ENCODE measurements around the gene GSAP.

Gene GSAP

GRCh38 chr7:77438131-77438530 is 22.0 kb upstream of the GSAP start:
- DNase-seq, result no peak

- DNase-seq, result no peak
Measured at GRCh38 chr7:77434570-77435275, 18.6 kb upstream of the GSAP start.

DNA sequence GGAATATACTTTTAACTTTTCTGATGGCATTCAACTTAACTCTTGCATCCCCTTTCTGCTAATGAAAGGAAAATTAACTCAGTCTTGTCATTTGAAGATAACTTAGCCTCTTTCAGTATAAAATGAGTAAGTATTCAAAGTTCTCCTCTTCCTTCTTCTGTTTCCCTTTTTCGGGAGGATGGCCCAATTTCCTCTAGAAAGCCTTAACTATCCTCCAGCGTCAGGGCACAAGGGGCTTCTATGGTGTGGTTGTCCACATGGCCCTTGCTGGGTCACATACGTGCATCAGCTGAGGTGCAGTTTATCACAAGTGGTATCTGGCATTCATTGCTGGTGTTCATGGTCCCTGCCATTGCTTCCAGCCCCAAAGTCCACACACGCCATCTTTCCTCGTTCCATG is 17.8 kb upstream of the GSAP start:
- no peak for DNase-seq

DNA sequence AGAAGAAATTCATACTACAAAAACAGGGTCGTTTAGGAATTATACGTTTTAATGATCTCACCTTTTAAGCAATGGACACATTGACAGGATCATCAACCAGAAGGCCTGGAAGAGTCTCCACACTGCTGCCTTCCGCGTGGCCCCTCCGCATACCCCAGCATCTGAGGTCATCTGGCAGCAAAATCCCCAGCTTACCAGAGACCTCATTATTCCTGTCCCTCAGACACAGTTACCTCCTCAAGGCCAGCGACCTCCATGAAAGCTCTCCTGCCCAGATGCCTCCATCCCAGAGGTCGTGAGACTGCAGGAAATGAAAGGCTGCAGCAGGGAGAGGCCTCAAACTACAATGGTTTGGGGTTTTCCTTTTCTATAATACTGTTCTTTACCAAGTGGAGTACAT is 14.8 kb upstream of the GSAP start:
- no peak for DNase-seq

- DNase-seq, result no peak
Measured at GRCh38 chr7:77428777-77429231, 12.7 kb upstream of the GSAP start.

DNA sequence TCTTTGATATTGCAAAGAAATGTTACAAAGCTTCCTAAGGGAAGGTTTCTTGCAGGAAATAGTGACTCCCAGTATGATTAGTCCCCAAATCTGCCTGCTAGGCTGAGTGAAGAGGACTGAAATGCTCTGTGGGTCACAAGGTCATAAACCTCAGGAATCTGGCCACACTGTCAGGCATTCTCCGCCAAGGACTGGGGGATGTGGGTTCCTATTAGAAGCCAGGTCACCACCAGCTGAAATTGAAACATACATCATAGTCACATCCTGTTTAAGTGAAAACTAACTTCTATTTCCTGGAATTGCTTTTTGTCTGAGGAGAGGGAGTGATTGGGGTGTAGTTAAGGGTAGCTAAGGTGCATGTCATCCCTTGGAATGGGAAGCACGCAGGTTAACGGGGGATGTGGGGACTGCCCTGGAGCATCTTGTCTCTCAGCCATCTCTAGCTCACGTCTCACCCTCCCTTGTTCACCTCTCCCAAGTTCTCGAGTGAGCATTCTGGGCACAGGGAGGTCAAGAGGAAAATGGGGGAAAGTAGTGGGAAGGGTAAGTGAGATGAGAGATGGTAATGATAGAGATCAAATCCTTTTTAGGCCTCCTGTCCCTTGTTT is 12.0 kb upstream of the GSAP start:
- no peak for DNase-seq

- no peak for DNase-seq
Measured at GRCh38 chr7:77426521-77427051, 10.4 kb upstream of the GSAP start.

- DNase-seq, result no peak
Measured at GRCh38 chr7:77426052-77426404, 9.9 kb upstream of the GSAP start.

DNA sequence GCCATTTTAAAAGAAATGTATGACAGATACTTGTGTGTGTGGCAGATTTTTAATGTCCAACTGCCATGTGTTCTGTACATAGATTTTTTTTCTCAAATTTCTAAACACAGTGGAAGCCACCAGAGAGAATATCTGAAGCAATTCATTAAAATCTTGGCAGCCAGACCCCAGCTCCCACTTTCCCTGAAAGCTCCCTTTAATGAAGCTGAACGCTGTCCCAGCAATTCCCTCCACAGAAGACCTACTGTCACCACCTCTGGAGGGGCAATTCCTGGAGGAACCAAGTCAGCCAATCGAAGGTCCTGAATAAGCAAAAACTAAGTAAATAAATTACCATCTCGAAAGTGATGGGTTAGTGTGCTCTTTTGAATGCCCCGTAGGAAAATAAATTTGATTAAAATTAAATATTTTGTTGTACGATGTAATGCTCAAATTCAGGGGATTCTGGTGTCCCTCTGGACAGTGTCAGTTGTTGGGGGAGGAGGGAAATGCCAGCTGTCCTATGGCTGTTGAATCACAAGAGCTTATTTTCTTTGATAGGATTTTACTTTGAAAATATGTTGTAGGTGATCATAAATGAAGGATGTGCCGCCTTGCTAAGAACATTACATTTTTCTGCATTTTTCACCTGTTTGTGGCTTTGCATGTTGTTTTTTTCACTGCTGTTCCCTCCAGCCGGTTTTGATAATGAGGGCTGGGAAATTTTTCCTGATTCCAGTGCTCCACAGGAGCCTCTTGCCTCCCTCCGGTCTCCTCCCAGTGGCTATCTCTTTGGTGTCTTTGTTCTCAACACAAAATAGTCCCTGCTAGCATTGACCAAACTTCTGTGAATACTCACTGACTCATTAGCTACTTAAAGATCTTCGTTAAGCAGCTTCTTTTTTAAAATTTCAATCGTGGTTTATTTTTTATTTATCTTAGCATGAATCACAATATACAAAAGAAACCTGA is 9.2 kb upstream of the GSAP start:
- no peak for DNase-seq

- no peak for DNase-seq
Measured at GRCh38 chr7:77422500-77422899, 6.4 kb upstream of the GSAP start.

DNA sequence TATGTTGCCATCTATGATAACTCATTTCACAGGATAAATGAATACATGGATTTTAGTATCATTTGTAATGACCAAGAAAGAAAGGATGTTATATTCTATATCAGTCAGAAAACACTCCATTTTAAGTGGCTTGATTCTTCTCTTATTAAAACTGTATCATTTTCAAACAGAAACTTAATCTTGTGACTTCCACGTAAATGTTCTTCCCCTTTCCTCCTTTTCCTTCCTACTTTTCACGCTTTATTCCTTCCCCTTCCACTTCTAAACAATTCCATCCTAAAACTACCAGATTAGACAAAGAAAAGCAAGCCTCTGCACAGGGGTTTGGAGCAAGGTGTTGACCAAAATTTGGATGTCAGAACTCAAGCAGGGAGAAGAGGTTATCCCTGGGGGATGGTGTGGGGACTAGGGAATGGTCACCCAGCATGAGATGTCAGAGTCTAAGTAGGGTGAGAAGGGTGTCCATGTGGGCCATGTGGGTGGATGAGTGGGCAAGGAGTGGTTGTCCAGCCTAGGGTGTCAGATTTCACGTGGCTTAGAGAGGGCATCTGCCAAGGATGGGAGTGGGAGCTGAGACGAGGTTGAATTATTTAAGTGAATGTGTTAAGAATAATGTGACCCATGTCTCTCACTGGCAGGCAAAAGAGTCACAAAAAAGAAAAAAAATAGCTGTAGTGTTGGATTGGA is 5.0 kb upstream of the GSAP start:
- DNase-seq, result no peak

DNA sequence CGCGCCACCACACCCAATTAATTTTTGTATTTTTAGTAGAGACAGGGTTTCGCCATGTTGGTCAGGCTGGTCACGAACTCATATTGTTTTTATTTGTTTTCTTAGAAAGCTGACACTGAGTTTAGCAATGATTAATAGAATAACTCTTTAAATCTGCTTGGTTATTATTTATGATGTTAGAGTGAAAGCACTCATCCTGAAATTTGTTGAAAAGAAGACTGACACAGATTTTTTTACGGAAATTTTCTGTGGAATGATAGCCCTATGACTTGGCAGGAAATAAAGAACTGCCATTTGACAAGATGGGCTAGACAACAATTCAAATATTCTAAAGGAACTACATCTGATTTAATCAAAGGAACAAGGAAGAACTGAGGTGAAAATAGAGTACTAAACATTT is 4.3 kb upstream of the GSAP start:
- no peak for DNase-seq

- no peak for DNase-seq
Measured at GRCh38 chr7:77419102-77419501, 3.0 kb upstream of the GSAP start.

- no peak for DNase-seq
Measured at GRCh38 chr7:77417801-77418200, 1.7 kb upstream of the GSAP start.

DNA sequence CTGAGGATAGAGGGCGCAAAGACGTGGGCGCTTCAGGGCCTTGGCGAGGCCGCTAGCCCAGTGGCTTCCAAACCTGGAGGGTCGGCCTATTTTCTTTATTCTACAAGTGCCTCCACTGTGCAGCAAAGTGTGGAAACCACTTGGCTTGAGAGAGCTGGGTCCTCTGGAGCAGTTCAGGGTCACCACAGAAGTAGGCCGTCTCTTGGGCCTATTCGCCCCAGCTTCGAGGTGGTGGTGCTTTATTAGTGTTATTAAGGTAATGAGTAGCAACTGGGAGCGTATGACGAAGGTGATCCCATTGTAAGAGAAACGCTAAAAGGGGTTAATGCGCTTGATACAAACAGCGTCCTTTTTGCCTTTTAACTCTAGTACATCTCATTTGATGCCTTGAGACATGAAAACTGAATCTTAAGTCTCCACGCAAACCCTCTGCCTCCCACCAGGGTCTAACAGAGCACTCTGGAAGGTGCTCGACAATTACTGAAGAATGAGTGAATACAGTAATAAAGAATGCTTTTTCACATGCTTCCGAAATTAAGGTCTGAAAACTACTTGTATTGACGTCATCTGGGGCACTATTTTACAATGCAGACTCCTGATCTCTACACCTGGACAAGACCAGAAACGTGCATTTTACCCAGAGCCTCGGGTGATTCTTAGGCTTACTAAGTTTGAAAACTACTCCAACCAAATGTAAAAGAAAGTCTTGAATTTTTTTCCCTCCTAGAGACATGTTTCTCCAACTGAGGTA is 647 bp upstream of the GSAP start:
- DNase-seq, result no peak

GRCh38 chr7:77415476-77415822 is 700 bp downstream of the GSAP start:
- peak in 1 of 4 experiments; percentile 14 for DNase-seq

DNA sequence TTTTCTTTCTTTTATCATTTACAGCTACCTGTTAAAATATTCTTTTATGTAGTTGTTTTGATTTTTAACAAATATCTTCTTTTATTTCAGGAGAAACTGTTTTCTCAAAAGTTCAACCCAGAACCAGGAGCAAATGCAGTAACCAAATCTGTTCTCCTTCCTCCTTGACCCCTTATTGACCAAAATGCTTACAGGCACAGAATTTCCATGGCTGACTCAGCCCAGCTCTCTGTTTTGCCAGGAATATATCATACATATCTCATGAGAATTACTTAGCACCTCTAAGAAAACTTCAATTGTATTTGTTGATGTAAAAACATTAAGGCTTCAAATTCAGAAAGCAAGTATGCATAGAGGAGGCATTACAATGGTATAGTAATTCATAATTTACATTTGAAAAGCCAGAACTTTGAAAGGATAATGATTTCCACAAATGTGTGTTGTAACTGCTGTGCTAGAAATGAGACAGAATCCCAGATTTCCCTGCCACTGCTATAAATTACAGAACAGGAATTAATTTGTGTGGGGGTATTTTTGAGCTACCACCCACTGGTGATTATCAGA is 2.2 kb downstream of the GSAP start:
- no peak for DNase-seq

- no peak for DNase-seq
Measured at GRCh38 chr7:77413128-77413527, 3.0 kb downstream of the GSAP start.

DNA sequence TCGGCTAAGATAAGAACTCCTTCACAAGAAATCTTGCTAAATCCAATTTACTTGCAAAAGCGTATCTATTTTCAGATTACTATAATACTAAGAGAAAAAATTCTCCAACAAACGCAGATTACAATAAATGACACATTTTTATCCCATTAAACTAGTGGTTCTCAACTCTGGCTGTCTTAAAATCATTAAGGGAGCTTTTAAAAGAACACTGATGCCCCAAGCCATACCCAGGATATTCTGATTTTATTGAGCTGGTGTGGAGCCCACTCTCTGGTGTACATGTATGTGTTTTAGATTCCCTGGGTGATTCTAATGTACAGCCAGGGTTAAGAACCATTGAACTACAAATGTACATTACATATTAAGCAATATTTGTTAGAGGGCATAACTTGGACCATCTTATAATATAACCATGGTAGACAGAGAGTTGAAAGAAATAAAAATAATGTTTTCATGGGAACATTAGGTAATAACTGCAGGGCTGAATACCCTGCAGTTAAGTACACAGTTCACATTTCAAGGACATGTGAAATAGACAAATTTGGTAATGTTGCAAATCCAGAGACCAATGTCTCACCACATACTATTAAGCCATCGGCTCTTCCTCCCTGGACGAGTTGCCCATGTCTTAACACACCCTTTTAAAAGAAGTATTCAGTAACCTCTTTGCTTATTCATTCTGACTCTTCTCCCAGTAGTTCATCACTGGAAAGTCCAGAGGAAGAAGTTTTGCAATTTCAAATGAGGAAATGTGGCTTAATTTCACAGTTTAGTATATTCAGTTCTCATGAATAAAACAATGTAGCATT is 6.2 kb downstream of the GSAP start:
- DNase-seq, result no peak

DNA sequence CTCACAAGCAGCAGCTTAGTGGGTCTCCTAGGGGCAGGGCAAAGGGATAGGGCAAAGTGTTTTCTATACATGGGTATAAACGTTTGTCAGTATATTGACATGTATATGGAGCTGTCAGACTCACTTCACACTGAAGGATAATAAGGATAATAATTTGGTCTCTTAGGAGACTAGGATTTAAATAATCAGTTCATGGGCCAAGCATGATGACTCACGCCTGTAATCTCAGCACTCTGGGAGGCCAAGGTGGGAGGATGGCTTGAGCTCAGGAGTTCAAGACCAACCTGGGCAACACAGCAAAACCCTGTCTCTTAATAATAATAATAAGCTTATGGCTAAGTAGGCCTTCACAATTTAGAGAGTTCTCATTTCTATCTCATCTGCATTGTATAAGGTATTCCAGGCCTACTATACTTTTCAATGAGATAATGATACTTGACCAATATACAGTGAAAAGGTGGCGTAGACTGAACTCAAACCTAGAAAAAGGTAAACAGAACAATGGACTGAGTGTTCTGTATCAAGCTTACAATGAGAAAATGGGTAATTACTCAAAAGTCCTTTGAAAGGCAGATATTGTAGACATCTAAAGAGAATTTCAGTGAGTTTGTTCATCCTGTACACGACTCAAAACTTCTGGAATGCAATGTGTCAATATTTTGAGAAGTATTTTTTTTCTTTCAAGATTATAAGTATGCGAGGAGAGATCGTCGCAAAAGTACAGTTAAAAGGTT is 7.0 kb downstream of the GSAP start:
- DNase-seq, result no peak

Measured in activated naive CD4-positive, alpha-beta T cell (primary cell).